Measurements from ENCODE around the gene ASCC3. TPM values are rescaled to one million over a fixed set of nuclear protein-coding genes. Genes with fewer than 3 reads are reported as not detected.

The ASCC3 gene
- total and polyA plus RNA-seq, 2 donors (not counting 1 experiment from before 2014, with no cell fraction given): 9.0 to 42.3 TPM

DNA sequence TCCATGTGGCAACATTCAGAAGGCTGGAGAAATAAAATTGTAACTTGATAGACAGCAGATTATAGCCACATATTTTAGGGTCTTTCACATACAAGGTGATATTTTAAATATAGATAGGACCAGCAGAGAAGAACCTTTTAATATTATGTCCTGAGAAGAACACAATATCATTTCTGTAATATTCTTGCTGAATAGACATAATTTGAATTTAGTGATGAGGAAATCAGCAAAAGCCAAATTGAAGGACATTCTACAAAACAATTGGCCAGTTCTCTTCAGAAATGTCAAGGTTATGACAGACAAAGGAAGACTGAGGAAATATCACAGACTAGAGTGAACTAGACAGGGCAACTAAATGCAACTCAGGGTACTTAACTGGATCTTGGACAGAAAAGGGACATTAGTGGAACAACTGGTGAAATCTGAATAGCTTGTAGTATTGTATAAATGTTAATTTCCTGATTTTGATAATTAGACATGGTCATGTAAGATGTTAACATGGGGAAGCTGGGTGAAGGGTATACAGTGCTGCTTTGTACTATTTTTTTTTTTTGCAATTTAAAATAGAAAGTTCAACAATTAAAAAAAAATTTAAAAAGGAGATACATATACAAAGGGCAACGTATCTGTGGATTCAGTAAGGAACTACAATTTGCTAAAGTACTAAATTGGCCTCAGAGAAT is 281.9 kb downstream of the ASCC3 start:
- TF ChIP-seq EZH2 (IDR thresholded peaks at IDR 0.05; ENCODE audit: borderline replicate concordance, insufficient read depth, low read depth, low read length, poor library complexity, severe bottlenecking): no peak
- no peak for TF ChIP-seq CTCF (IDR thresholded peaks at IDR 0.05)
- Mint-ChIP-seq H3K4me3 (no peak overlapping the region), H3K9me3 (ENCODE audit: insufficient read depth) (no peaks in the 10 kb centered on the region), H3K4me1 (no peaks in the 10 kb centered on the region), H3K27me3 (no peaks in the 10 kb centered on the region), H3K27ac (no peak overlapping the region)
- no peaks in the 10 kb centered on the region for H3K27me3 ChIP-seq (replicated peaks in 1 of 4; ENCODE audit: control extremely low read depth in 1 of 4, control insufficient read depth in 3 of 4, insufficient read depth in 4 of 4, low read length in 3 of 4)
- intact Hi-C loops (cut with micrococcal nuclease): no loop called here
- H3K4me3 ChIP-seq (ENCODE audit: control extremely low read depth in 1 of 5, extremely low read depth in 1 of 5, insufficient read depth in 1 of 5, low read depth in 2 of 5, low read length in 4 of 5): no peak overlapping the region
- no peaks in the 10 kb centered on the region for H3K4me1 ChIP-seq (ENCODE audit: control insufficient read depth in 2 of 2, insufficient read depth in 2 of 2, low read length in 2 of 2)
- no CpG with 5 or more reads among the region's 1 CpG for WGBS (ENCODE audit: insufficient coverage)
- H3K4me2 ChIP-seq (replicated peaks; ENCODE audit: low read depth, low read length, poor library complexity, severe bottlenecking): no peak overlapping the region
- H3K36me3 ChIP-seq (replicated peaks in 1 of 2; ENCODE audit: control extremely low read depth in 1 of 2, control insufficient read depth in 1 of 2, extremely low read depth in 1 of 2, insufficient read depth in 2 of 2, low read length in 1 of 2): peaks cover 7% of the 10 kb centered on the region in 2 experiments
- CTCF ChIA-PET: no interaction called here
- no peaks in the 10 kb centered on the region for H3K79me2 ChIP-seq (ENCODE audit: control insufficient read depth, insufficient read depth, low read length)
- POLR2A ChIA-PET: no interaction called here
- no peaks in the 10 kb centered on the region for H4K20me1 ChIP-seq (ENCODE audit: control insufficient read depth, insufficient read depth, low read length, poor library complexity, severe bottlenecking)
- DNase-seq (no peak), ATAC-seq (ENCODE audit: low read depth) (no peak)
- no peak overlapping the region for H2AFZ ChIP-seq (ENCODE audit: insufficient read depth, low read depth, low read length, poor library complexity, severe bottlenecking)
- no peak overlapping the region for H3K27ac ChIP-seq (ENCODE audit: low read length in 2 of 2)
- peaks cover 0 to 2% (median 0%) of the 10 kb centered on the region in 3 donors for H3K9me3 ChIP-seq (ENCODE audit: control extremely low read depth in 1 of 3, control insufficient read depth in 2 of 3, insufficient read depth in 1 of 3, low read length in 2 of 3)
- no peak overlapping the region for H3K9ac ChIP-seq (ENCODE audit: low read length)

DNA sequence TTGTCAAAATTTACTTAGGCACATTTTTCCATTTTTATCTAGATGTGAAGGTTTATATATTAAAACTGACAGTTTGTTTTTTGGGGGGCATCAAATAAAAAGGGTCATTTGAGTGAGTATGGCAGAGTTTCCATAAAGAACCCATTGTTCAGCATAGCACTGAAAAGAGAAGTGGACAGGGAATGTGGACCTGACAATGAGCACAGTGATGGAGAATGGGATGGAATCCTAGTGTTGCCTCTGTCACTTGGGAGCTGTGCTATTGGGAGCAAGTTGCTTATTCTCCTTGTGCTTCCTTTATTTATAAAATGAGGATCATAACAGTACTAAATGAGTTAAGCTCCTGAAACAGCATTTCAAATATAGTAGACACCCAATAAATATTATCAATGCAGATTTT is 285.7 kb downstream of the ASCC3 start:
- TF ChIP-seq EZH2 (IDR thresholded peaks at IDR 0.05; ENCODE audit: borderline replicate concordance, insufficient read depth, low read depth, low read length, poor library complexity, severe bottlenecking) (no peak), CTCF (IDR thresholded peaks at IDR 0.05) (no peak)
- no peak for ATAC-seq (ENCODE audit: low read depth)
- H3K4me1 Mint-ChIP-seq: no peaks in the 10 kb centered on the region

More for the DNA sequence above, 285.7 kb downstream of the ASCC3 start:
- H3K9me3 ChIP-seq (ENCODE audit: control extremely low read depth in 1 of 3, control insufficient read depth in 2 of 3, insufficient read depth in 1 of 3, low read length in 2 of 3): peaks cover 0 to 2% (median 0%) of the 10 kb centered on the region in 3 donors
- H4K20me1 ChIP-seq (ENCODE audit: control insufficient read depth, insufficient read depth, low read length, poor library complexity, severe bottlenecking): no peaks in the 10 kb centered on the region
- H3K4me3 ChIP-seq (ENCODE audit: control extremely low read depth in 1 of 5, extremely low read depth in 1 of 5, insufficient read depth in 1 of 5, low read depth in 2 of 5, low read length in 4 of 5): no peak overlapping the region
- intact Hi-C loops (cut with micrococcal nuclease): no loop called here
- no peaks in the 10 kb centered on the region for H3K79me2 ChIP-seq (ENCODE audit: control insufficient read depth, insufficient read depth, low read length)
- H3K36me3 ChIP-seq (replicated peaks in 1 of 2; ENCODE audit: control extremely low read depth in 1 of 2, control insufficient read depth in 1 of 2, extremely low read depth in 1 of 2, insufficient read depth in 2 of 2, low read length in 1 of 2): peaks cover 0 to 3% of the 10 kb centered on the region in 2 experiments
- no peaks in the 10 kb centered on the region for H3K4me1 ChIP-seq (ENCODE audit: control insufficient read depth in 2 of 2, insufficient read depth in 2 of 2, low read length in 2 of 2)
- Mint-ChIP-seq H3K4me3 (no peak overlapping the region), H3K9me3 (ENCODE audit: insufficient read depth) (no peaks in the 10 kb centered on the region), H3K27me3 (no peaks in the 10 kb centered on the region), H3K27ac (no peak overlapping the region)
- ChIA-PET POLR2A (no interaction called here), CTCF (no interaction called here)
- DNase-seq: no peak
- no peaks in the 10 kb centered on the region for H3K27me3 ChIP-seq (replicated peaks in 1 of 4; ENCODE audit: control extremely low read depth in 1 of 4, control insufficient read depth in 3 of 4, insufficient read depth in 4 of 4, low read length in 3 of 4)
- no peak overlapping the region for H3K9ac ChIP-seq (ENCODE audit: low read length)
- no peak overlapping the region for H3K27ac ChIP-seq (ENCODE audit: low read length in 2 of 2)
- no peak overlapping the region for H2AFZ ChIP-seq (ENCODE audit: insufficient read depth, low read depth, low read length, poor library complexity, severe bottlenecking)
- H3K4me2 ChIP-seq (replicated peaks; ENCODE audit: low read depth, low read length, poor library complexity, severe bottlenecking): no peak overlapping the region
